Neural progenitor cell (in vitro differentiated cells): ENCODE measurements around the gene SPTBN1. TPM values are rescaled to one million over a fixed set of nuclear protein-coding genes. Genes with fewer than 3 reads are reported as not detected.

Source experiments
- DNase-seq: peaks from one replicate; pipeline ENCODE4 v3.0.0-alpha.2; 2016; ENCODE audit warnings: low spot score
- H2AFZ ChIP-seq: fragments of 200-600 bp; sonication (generic); replicated peaks from 2 replicates; pipeline ENCODE4 v1.6.1; 2016; ENCODE audit warnings: antibody characterized with exemption
- H3F3A ChIP-seq: fragments of 200-600 bp; sonication (generic); 2 replicates; pipeline ENCODE4 v1.6.1; 2016; ENCODE audit warnings: antibody characterized with exemption, low read depth
- H3K27ac ChIP-seq: fragments of 200-600 bp; sonication (generic); 2 replicates; pipeline ENCODE4 v1.5.1; 2016; ENCODE audit warnings: mild to moderate bottlenecking
- H3K27me3 ChIP-seq: fragments of 200-600 bp; sonication (generic); 2 replicates; pipeline ENCODE4 v1.6.1; 2016; ENCODE audit warnings: mild to moderate bottlenecking, moderate library complexity
- H3K36me3 ChIP-seq: fragments of 200-600 bp; sonication (generic); 2 replicates; pipeline ENCODE4 v1.5.1; 2016
- H3K4me1 ChIP-seq: fragments of 200-600 bp; sonication (generic); 2 replicates; pipeline ENCODE4 v1.6.1; 2016; ENCODE audit warnings: mixed run types
- H3K4me2 ChIP-seq: fragments of 200-600 bp; sonication (generic); 2 replicates; pipeline ENCODE4 v1.6.1; 2016
- H3K4me3 ChIP-seq: fragments of 200-600 bp; sonication (generic); 2 replicates; pipeline ENCODE4 v1.5.1; 2016
- H3K79me2 ChIP-seq: fragments of 200-600 bp; sonication (generic); 2 replicates; pipeline ENCODE4 v1.6.1; 2016; ENCODE audit warnings: low read depth
- H3K9ac ChIP-seq: fragments of 200-600 bp; sonication (generic); 2 replicates; pipeline ENCODE4 v1.6.1; 2016
- H3K9me3 ChIP-seq: fragments of 200-600 bp; sonication (generic); 2 replicates; pipeline ENCODE4 v1.5.1; 2016; ENCODE audit warnings: low read depth
- H4K20me1 ChIP-seq: fragments of 200-600 bp; sonication (generic); 2 replicates; pipeline ENCODE4 v1.6.1; 2016; ENCODE audit warnings: low read depth
- H3K27ac Mint-ChIP-seq: 3 replicates; pipeline ENCODE4 v1.8.0; 2021; ENCODE audit warnings: mixed read lengths
- H3K27me3 Mint-ChIP-seq: 2 replicates; pipeline ENCODE4 v1.8.0; 2022; ENCODE audit warnings: low read depth, mild to moderate bottlenecking, inconsistent platforms, moderate library complexity, mixed read lengths; ENCODE audit not compliant: insufficient read depth
- H3K36me3 Mint-ChIP-seq: 3 replicates; pipeline ENCODE4 v1.8.0; 2021; ENCODE audit warnings: mixed read lengths
- H3K4me1 Mint-ChIP-seq: 3 replicates; pipeline ENCODE4 v1.8.0; 2021; ENCODE audit warnings: mixed read lengths
- H3K4me3 Mint-ChIP-seq: 3 replicates; pipeline ENCODE4 v1.8.0; 2021; ENCODE audit warnings: mild to moderate bottlenecking, moderate library complexity, mixed read lengths
- H3K9me3 Mint-ChIP-seq: 3 replicates; pipeline ENCODE4 v1.8.0; 2020; ENCODE audit warnings: mixed read lengths
- CTCF ChIP-seq: fragments of 200-600 bp; sonication (generic); IDR thresholded peaks from 2 replicates; pipeline ENCODE4 v1.5.1; 2017; ENCODE audit warnings: antibody characterized with exemption, mild to moderate bottlenecking
- EZH2 ChIP-seq: fragments of 200-600 bp; sonication (generic); IDR thresholded peaks from 2 replicates; pipeline ENCODE4 v1.6.1; 2017; ENCODE audit warnings: antibody characterized with exemption, mild to moderate bottlenecking, moderate library complexity
- EZH2phosphoT487 ChIP-seq: fragments of 200-600 bp; sonication (generic); IDR thresholded peaks from 2 replicates; pipeline ENCODE4 v1.6.1; 2017; ENCODE audit warnings: antibody characterized with exemption
- total RNA-seq: library from RNA; depleted of rRNA; stranded (reverse); fragments of >200 nt; gene quantifications from 2 replicates; pipeline ENCODE4 v1.2.3, GENCODE V29; 2015; ENCODE audit warnings: low replicate concordance

SPTBN1 gene
- total RNA-seq, 1 donor from 2014 or later = 94.2 TPM

GRCh38 chr2:54635554-54636152, 179.5 kb downstream of the SPTBN1 start:
- no peak overlapping the region for H3K27ac ChIP-seq
- H3K9ac ChIP-seq = no peak overlapping the region
- no peak overlapping the region for H3K4me2 ChIP-seq
- no peak overlapping the region for H2AFZ ChIP-seq
- H3K9me3 Mint-ChIP-seq = no peaks in the 10 kb centered on the region
- no peak for DNase-seq
- no peaks in the 10 kb centered on the region for H3K27me3 Mint-ChIP-seq
- H3K36me3 ChIP-seq = peaks cover 8% of the 10 kb centered on the region
- no peaks in the 10 kb centered on the region for H4K20me1 ChIP-seq
- no peak overlapping the region for H3K4me3 Mint-ChIP-seq
- H3K4me1 ChIP-seq = no peaks in the 10 kb centered on the region
- H3F3A ChIP-seq = no peaks in the 10 kb centered on the region
- H3K9me3 ChIP-seq = no peaks in the 10 kb centered on the region
- TF ChIP-seq EZH2phosphoT487 = no peak
- TF ChIP-seq CTCF = no peak
- no peak for TF ChIP-seq EZH2
- no peaks in the 10 kb centered on the region for H3K27me3 ChIP-seq
- H3K4me3 ChIP-seq = no peak overlapping the region
- H3K79me2 ChIP-seq = no peaks in the 10 kb centered on the region
- no peak overlapping the region for H3K27ac Mint-ChIP-seq
- H3K4me1 Mint-ChIP-seq = peaks cover 10% of the 10 kb centered on the region
- H3K36me3 Mint-ChIP-seq = peaks cover 32% of the 10 kb centered on the region

DNA sequence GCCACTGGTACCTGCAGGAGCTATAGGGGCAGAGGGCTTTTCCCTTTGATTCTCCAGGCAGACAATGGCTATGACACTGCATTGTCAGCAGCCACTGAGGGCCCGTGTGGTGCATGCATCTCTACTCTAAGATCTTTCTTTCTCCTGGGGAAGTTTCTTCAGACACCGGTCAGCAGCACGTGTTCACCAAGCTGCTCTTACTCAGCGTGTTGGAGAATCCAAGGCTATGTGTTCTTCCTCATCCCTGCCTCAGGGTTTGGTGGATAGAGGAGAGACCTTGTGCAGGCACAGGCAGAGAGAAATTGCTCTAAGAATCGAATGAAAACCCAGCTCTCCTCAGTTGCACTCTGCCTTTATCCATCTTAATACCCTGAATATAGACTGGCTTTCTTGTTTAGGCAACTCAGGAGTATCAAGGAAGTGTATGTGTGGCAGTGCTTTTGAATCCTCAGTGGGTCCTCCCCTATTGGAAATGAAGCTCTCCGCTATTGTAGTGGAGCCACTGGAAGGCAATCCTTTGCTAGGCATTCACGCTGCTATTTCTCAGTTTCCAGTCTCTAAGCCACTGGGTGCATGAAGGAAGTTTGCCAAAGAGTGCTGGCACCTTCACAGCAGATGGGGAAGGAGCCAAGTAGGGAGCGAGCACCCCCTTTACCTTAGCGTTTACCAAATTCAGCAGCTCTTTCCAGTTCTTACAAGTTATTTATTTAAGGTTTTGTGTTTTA, 180.4 kb downstream of the SPTBN1 start:
- H3K4me1 Mint-ChIP-seq = peaks cover 10% of the 10 kb centered on the region

DNA sequence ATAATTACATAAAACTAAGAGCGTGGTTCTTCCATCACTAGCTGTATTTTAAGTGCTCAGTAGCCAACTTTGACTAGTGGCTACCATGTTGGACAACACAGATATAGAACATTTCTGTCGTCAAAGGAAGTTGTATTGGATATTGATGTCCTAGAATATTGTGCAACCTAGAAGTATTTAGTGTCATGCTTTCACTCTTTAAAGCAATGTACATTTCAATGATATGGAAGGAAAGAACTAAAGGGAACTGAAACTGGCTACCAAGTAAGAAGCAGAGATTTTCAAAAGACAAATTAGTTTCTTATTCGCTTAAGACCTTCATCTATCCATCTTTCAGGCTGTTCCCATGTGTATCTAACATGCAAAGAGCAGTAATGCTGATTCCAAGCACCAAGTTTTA, 182.0 kb downstream of the SPTBN1 start:
- peaks cover 31% of the 10 kb centered on the region for H3K36me3 Mint-ChIP-seq
- H3K4me3 Mint-ChIP-seq = no peak overlapping the region
- no peaks in the 10 kb centered on the region for H3K79me2 ChIP-seq
- H3K27me3 ChIP-seq = no peaks in the 10 kb centered on the region
- no peaks in the 10 kb centered on the region for H4K20me1 ChIP-seq
- H3K4me2 ChIP-seq = no peak overlapping the region
- H3K27ac ChIP-seq = no peak overlapping the region
- H3K9me3 ChIP-seq = no peaks in the 10 kb centered on the region
- H3K4me3 ChIP-seq = no peak overlapping the region
- no peaks in the 10 kb centered on the region for H3K9me3 Mint-ChIP-seq
- H3K4me1 ChIP-seq = no peaks in the 10 kb centered on the region
- DNase-seq = no peak
- no peak for TF ChIP-seq EZH2
- no peak for TF ChIP-seq CTCF
- no peak for TF ChIP-seq EZH2phosphoT487
- peaks cover 10% of the 10 kb centered on the region for H3K4me1 Mint-ChIP-seq
- no peaks in the 10 kb centered on the region for H3F3A ChIP-seq
- H3K36me3 ChIP-seq = peaks cover 8% of the 10 kb centered on the region
- no peak overlapping the region for H3K27ac Mint-ChIP-seq
- H3K27me3 Mint-ChIP-seq = no peaks in the 10 kb centered on the region
- no peak overlapping the region for H2AFZ ChIP-seq
- H3K9ac ChIP-seq = no peak overlapping the region

More for the DNA sequence above, 180.4 kb downstream of the SPTBN1 start:
- H3K27ac ChIP-seq = no peak overlapping the region
- no peaks in the 10 kb centered on the region for H3K79me2 ChIP-seq
- no peaks in the 10 kb centered on the region for H3F3A ChIP-seq
- TF ChIP-seq EZH2phosphoT487 (no peak), CTCF (no peak), EZH2 (no peak)
- peaks cover 8% of the 10 kb centered on the region for H3K36me3 ChIP-seq
- no peak overlapping the region for H3K27ac Mint-ChIP-seq
- no peak overlapping the region for H3K4me2 ChIP-seq
- H3K36me3 Mint-ChIP-seq = peaks cover 30% of the 10 kb centered on the region
- no peak overlapping the region for H2AFZ ChIP-seq
- no peak overlapping the region for H3K9ac ChIP-seq
- H4K20me1 ChIP-seq = no peaks in the 10 kb centered on the region
- H3K4me3 ChIP-seq = no peak overlapping the region
- no peak overlapping the region for H3K4me3 Mint-ChIP-seq
- H3K9me3 Mint-ChIP-seq = no peaks in the 10 kb centered on the region
- H3K9me3 ChIP-seq = no peaks in the 10 kb centered on the region
- no peaks in the 10 kb centered on the region for H3K27me3 ChIP-seq
- H3K4me1 ChIP-seq = no peaks in the 10 kb centered on the region
- DNase-seq = no peak
- no peaks in the 10 kb centered on the region for H3K27me3 Mint-ChIP-seq
